Epithelial cell of proximal tubule (primary cell): ENCODE measurements around the gene DDIT4. TPM values are rescaled to one million over a fixed set of nuclear protein-coding genes. Genes with fewer than 3 reads are reported as not detected.

Experiments
- DNase-seq: peaks from one replicate; pipeline ENCODE4 v3.0.0-alpha.2; 2011; ENCODE audit warnings: low read depth
- H3K4me3 ChIP-seq: 2 replicates; pipeline ENCODE4 v1.5.1; 2011; ENCODE audit warnings: low read depth, mild to moderate bottlenecking, low read length
- total RNA-seq: library from RNA; depleted of rRNA; stranded (reverse); fragments of >200 nt; gene quantifications from 2 replicates; pipeline ENCODE4 v1.2.3, GENCODE V29; 2015
- TF ChIP-seq, protein P1 (sequence below): conservative IDR thresholded peaks from 2 replicates; pipeline ENCODE4 v1.5.1; 2012; ENCODE audit warnings: low read depth, mild to moderate bottlenecking, low read length

DDIT4 gene
- total RNA-seq, 1 donor from 2014 or later: 122 TPM

DNA sequence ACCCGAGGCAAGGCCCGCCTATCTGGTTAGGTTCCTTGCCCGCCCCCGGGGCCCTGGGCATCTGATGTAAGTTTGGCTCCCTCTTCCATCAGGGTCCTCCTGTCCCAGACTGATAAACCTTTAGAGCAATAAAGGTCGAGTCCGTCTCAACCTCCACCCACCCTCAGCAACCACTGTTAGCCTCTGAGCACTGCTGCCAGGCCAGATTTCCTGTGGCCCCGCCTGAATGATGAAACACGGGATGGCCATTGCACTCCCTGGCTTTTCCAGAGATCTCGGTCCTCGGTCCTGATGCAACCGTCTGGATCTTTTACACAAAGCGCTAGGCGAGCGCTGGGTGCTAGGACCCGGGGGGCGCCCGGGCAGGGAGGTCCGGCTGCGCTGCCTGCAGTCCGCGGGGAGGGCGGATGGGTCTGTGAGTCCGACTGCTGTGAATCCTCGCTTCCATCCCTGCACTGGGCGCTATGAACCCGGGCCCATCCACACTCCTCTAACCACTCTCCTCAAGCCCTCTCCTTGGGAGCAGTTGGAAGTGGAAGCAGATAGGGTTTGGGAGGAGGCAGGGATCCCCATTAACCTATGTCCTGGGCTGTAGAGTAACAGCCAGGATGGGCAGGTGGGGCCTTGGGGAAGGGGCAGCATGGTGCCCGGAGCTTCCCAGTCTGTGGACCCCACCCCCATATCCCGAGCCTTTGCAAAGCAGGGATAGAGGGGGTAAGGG, 875 bp upstream of the DDIT4 start:
- H3K4me3 ChIP-seq: peak overlapping the region; percentile 98
- TF ChIP-seq, protein P1, sequence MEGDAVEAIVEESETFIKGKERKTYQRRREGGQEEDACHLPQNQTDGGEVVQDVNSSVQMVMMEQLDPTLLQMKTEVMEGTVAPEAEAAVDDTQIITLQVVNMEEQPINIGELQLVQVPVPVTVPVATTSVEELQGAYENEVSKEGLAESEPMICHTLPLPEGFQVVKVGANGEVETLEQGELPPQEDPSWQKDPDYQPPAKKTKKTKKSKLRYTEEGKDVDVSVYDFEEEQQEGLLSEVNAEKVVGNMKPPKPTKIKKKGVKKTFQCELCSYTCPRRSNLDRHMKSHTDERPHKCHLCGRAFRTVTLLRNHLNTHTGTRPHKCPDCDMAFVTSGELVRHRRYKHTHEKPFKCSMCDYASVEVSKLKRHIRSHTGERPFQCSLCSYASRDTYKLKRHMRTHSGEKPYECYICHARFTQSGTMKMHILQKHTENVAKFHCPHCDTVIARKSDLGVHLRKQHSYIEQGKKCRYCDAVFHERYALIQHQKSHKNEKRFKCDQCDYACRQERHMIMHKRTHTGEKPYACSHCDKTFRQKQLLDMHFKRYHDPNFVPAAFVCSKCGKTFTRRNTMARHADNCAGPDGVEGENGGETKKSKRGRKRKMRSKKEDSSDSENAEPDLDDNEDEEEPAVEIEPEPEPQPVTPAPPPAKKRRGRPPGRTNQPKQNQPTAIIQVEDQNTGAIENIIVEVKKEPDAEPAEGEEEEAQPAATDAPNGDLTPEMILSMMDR: no peak
- DNase-seq: no peak

DNA sequence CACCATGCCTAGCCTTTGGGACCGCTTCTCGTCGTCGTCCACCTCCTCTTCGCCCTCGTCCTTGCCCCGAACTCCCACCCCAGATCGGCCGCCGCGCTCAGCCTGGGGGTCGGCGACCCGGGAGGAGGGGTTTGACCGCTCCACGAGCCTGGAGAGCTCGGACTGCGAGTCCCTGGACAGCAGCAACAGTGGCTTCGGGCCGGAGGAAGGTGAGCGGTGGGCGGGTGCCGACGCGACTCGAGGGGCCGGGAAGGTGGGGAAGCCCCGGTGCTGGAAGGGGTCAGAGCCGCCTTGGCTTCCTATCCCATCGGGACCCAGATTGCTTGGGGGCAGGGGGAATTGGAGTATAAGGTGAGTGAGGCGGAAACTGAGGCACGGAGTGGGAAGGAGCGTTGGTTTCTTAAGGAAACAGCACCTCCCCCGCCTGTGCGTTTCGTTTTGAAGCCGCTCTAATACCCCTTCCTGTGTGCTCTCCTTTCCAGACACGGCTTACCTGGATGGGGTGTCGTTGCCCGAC, 547 bp downstream of the DDIT4 start:
- TF ChIP-seq, protein P1: no peak

DNA sequence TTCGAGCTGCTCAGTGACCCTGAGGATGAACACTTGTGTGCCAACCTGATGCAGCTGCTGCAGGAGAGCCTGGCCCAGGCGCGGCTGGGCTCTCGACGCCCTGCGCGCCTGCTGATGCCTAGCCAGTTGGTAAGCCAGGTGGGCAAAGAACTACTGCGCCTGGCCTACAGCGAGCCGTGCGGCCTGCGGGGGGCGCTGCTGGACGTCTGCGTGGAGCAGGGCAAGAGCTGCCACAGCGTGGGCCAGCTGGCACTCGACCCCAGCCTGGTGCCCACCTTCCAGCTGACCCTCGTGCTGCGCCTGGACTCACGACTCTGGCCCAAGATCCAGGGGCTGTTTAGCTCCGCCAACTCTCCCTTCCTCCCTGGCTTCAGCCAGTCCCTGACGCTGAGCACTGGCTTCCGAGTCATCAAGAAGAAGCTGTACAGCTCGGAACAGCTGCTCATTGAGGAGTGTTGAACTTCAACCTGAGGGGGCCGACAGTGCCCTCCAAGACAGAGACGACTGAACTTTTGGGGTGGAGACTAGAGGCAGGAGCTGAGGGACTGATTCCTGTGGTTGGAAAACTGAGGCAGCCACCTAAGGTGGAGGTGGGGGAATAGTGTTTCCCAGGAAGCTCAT, 1.1 kb downstream of the DDIT4 start:
- H3K4me3 ChIP-seq: peak overlapping the region; percentile 98
- TF ChIP-seq, protein P1: peak; percentile 70
- no peak for DNase-seq

More for the DNA sequence above, 547 bp downstream of the DDIT4 start:
- no peak for DNase-seq
- H3K4me3 ChIP-seq: peak overlapping the region; percentile 98

DNA sequence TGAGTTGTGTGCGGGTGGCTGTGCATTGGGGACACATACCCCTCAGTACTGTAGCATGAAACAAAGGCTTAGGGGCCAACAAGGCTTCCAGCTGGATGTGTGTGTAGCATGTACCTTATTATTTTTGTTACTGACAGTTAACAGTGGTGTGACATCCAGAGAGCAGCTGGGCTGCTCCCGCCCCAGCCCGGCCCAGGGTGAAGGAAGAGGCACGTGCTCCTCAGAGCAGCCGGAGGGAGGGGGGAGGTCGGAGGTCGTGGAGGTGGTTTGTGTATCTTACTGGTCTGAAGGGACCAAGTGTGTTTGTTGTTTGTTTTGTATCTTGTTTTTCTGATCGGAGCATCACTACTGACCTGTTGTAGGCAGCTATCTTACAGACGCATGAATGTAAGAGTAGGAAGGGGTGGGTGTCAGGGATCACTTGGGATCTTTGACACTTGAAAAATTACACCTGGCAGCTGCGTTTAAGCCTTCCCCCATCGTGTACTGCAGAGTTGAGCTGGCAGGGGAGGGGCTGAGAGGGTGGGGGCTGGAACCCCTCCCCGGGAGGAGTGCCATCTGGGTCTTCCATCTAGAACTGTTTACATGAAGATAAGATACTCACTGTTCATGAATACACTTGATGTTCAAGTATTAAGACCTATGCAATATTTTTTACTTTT, 1.8 kb downstream of the DDIT4 start:
- no peak for DNase-seq
- TF ChIP-seq, protein P1: no peak
- peak overlapping the region; percentile 98 for H3K4me3 ChIP-seq

DNA sequence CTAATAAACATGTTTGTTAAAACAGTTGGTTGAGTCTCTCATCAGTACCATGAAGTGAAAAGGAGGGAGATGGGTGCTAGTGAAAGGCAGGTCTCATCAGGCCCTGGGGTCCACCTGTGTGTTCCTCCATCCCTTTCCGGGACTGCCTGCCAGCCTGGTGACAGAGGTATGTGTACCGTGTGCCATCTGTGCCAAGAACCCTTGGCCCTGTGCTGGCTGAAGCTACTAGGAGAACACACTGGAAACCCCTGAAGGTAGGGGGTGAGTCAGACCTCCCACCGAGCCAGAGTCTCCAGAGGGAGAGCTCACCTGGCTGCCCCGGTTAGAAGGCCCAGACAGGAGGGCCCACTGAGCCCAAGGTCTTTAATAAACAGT, 2.3 kb downstream of the DDIT4 start:
- TF ChIP-seq, protein P1: no peak
- peak overlapping the region; percentile 98 for H3K4me3 ChIP-seq
- no peak for DNase-seq

DNA sequence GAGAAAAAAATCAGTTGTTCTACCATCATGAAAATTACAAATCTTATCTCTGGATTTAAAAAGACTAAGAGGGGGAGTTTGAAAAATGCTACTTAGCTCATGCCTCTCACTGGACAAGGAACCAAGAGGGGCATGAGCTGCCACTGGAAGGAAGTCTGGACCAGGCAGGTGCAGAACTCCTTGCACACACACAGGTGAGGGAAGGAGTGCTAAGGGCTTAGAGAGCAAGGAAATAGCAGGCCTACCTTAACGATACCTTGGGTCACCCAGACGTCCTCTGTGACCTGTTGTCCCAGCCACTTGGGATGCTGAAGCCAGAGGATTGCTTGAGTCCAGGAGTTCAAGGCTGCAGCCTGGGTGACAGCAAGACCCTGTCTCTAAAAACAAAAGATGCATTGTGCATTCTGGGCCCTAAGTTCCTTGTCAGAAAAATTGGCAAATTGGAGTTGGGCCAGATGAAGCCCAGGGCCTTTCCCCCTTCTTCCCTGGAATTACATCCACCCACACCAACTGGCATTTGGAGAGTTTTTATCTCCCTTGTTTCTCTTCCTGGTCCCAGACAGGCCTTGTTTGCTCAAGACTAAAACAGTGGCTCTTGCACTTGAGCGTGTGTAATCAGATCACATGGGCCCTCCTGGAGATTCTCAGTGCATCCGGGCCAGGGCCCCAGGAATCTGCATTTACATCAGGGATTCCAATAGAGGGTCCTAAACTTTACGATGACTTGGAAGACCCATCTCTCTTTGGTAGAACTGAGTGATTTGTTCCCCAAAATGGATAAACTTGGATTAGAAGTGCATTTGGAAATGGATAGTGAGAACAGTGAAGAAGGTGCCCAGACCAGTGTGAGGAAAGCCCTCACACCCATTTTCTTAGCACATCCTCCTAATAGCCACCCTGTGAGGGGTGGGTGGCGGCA, 3.0 kb downstream of the DDIT4 start:
- peak overlapping the region; percentile 98 for H3K4me3 ChIP-seq
- no peak for DNase-seq
- TF ChIP-seq, protein P1: no peak
